B cell (primary cell): ENCODE measurements around the gene HPS4. TPM values are rescaled to one million over a fixed set of nuclear protein-coding genes. Genes with fewer than 3 reads are reported as not detected.
A peak's percentile ranks its signal among the peaks of the same experiment; 100 is the strongest.
"Not testable (repeated sequence)": the region's sequence is repeated elsewhere in the genome, so short reads cannot be mapped to it uniquely, and the experiment has no call there.

Experiments
- ATAC-seq: fragments of 200-7000 bp; cut with Tn5 transposase; one replicate; pipeline ENCODE4 v1.10.0; 2021; ENCODE audit warnings: low read depth, mild to moderate bottlenecking, moderate number of reproducible peaks, moderate library complexity
- CTCF ChIA-PET: fragments of 350-600 bp; sonication (Branson Sonifier 250); formaldehyde crosslinking; loops from one replicate; lab custom pipeline; 2021; ENCODE audit warnings: antibody characterized with exemption, inconsistent platforms; lab: Charles Lee
- POLR2A ChIA-PET: fragments of 350-600 bp; sonication (Branson Sonifier 250); formaldehyde crosslinking; loops from one replicate; lab custom pipeline; 2021; ENCODE audit warnings: antibody characterized with exemption; lab: Charles Lee
- DNase-seq: peaks from one replicate; pipeline ENCODE4 v3.0.0; 2013
- H2AFZ ChIP-seq: 2 replicates; pipeline ENCODE4 v1.6.1; 2012; ENCODE audit warnings: mild to moderate bottlenecking, low read depth, low read length; ENCODE audit not compliant: insufficient read depth, poor library complexity, severe bottlenecking
- H3K27ac ChIP-seq, 2 donors: 1 replicate in 1 of 2; 2 replicates in 1 of 2; pipeline ENCODE4 v1.5.1; 2012 to 2013; ENCODE audit warnings: low read length in 2 of 2, mild to moderate bottlenecking in 2 of 2, moderate library complexity in 1 of 2
- H3K27me3 ChIP-seq, 4 experiments: fragments of 200-600 bp in 1 of 4; sonication (generic) in 1 of 4; replicated peaks in 1 of 4; 1 replicate in 2 of 4; 2 replicates in 2 of 4; pipeline versions ENCODE4 v1.6.1 to v1.7.0; 2013 to 2016; ENCODE audit warnings: low read length in 3 of 4, mild to moderate bottlenecking in 2 of 4, mixed read lengths in 1 of 4, moderate library complexity in 1 of 4; ENCODE audit not compliant: insufficient read depth in 4 of 4, control insufficient read depth in 3 of 4; ENCODE audit errors: control extremely low read depth in 1 of 4
- H3K36me3 ChIP-seq, 2 experiments: replicated peaks in 1 of 2; 1 replicate in 1 of 2; 2 replicates in 1 of 2; pipeline versions ENCODE4 v1.6.1 to v1.7.1; 2013; ENCODE audit warnings: low read length in 1 of 2; ENCODE audit not compliant: insufficient read depth in 2 of 2, control insufficient read depth in 1 of 2; ENCODE audit errors: control extremely low read depth in 1 of 2, extremely low read depth in 1 of 2
- H3K4me1 ChIP-seq, 2 donors: fragments of 200-600 bp in 1 of 2; sonication (generic) in 1 of 2; 1 replicate in 1 of 2; 2 replicates in 1 of 2; pipeline versions ENCODE4 v1.5.1 to v1.6.1; 2013 to 2017; ENCODE audit warnings: low read length in 2 of 2; ENCODE audit not compliant: control insufficient read depth in 2 of 2, insufficient read depth in 2 of 2
- H3K4me2 ChIP-seq: replicated peaks from 2 replicates; pipeline ENCODE3; 2012; ENCODE audit warnings: mild to moderate bottlenecking, low read depth, low read length; ENCODE audit not compliant: poor library complexity, severe bottlenecking
- H3K4me3 ChIP-seq, 5 experiments: fragments of 200-600 bp in 1 of 5; sonication (generic) in 1 of 5; 1 replicate in 3 of 5; 2 replicates in 2 of 5; pipeline versions ENCODE4 v1.5.1 to v1.7.0; 2011 to 2016; ENCODE audit warnings: low read length in 4 of 5, mild to moderate bottlenecking in 4 of 5, low read depth in 2 of 5, control low read depth in 1 of 5, moderate library complexity in 1 of 5; ENCODE audit not compliant: insufficient read depth in 1 of 5; ENCODE audit errors: control extremely low read depth in 1 of 5, extremely low read depth in 1 of 5
- H3K79me2 ChIP-seq: fragments of 200-600 bp; sonication (generic); one replicate; pipeline ENCODE4 v1.6.0; 2016; ENCODE audit warnings: low read length; ENCODE audit not compliant: control insufficient read depth, insufficient read depth
- H3K9ac ChIP-seq: fragments of 200-600 bp; sonication (generic); 2 replicates; pipeline ENCODE4 v1.6.1; 2017; ENCODE audit warnings: mild to moderate bottlenecking, low read length, moderate library complexity
- H3K9me3 ChIP-seq, 3 donors: one replicate each; pipeline versions ENCODE4 v1.6.1 to v1.7.1; 2013; ENCODE audit warnings: low read length in 2 of 3; ENCODE audit not compliant: control insufficient read depth in 2 of 3, insufficient read depth in 1 of 3; ENCODE audit errors: control extremely low read depth in 1 of 3
- H4K20me1 ChIP-seq: 2 replicates; pipeline ENCODE4 v1.6.0; 2012; ENCODE audit warnings: mild to moderate bottlenecking, low read length; ENCODE audit not compliant: insufficient read depth, control insufficient read depth, poor library complexity, severe bottlenecking
- H3K27ac Mint-ChIP-seq: one replicate; pipeline ENCODE4 v1.8.0; 2021; ENCODE audit warnings: mixed read lengths
- H3K27me3 Mint-ChIP-seq: one replicate; pipeline ENCODE4 v1.8.0; 2021; ENCODE audit warnings: mixed read lengths
- H3K4me1 Mint-ChIP-seq: one replicate; pipeline ENCODE4 v1.8.0; 2021; ENCODE audit warnings: mixed read lengths
- H3K4me3 Mint-ChIP-seq: one replicate; pipeline ENCODE4 v1.8.0; 2021; ENCODE audit warnings: mixed read lengths
- H3K9me3 Mint-ChIP-seq: one replicate; pipeline ENCODE4 v1.8.0; 2022; ENCODE audit warnings: mixed read lengths; ENCODE audit not compliant: insufficient read depth
- EZH2 ChIP-seq: IDR thresholded peaks from 2 replicates; pipeline ENCODE4 v1.6.1; 2012; ENCODE audit warnings: borderline replicate concordance, low read depth, mild to moderate bottlenecking, moderate library complexity, low read length; ENCODE audit not compliant: insufficient read depth, poor library complexity, severe bottlenecking
- WGBS: methylation state at CpG from one replicate; pipeline ENCODE4 v1.1.5; 2013; ENCODE audit warnings: missing lambda C conversion rate; ENCODE audit not compliant: insufficient coverage; 5-methylcytosine and 5-hydroxymethylcytosine counted together
- intact Hi-C: fragments of 100-400 bp; cut with micrococcal nuclease; formaldehyde crosslinking; loops from one replicate; pipeline ENCODE4 v1.10.0; 2022
- polyA plus RNA-seq: library from polyadenylated mRNA; depleted of rRNA; stranded (reverse); fragments of >200 nt; gene quantifications from 2 replicates; pipeline ENCODE4 v1.2.3, GENCODE V29; 2012
- total RNA-seq, 2 donors: library from RNA; stranded (reverse); fragments of 120-200 nt in 1 of 2; gene quantifications; 1 replicate in 1 of 2; 2 replicates in 1 of 2; pipeline versions ENCODE4 v1.2.3 to v1.2.4, GENCODE V29; 2013 to 2022
- TF ChIP-seq, protein P1 (sequence below): fragments of 200-600 bp; IDR thresholded peaks from one replicate; pipeline ENCODE4 v1.8.0; 2022; ENCODE audit warnings: antibody characterized with exemption, mild to moderate bottlenecking

The HPS4 gene
- total and polyA plus RNA-seq, 2 donors (not counting 1 experiment from before 2014, with no cell fraction given) = 34.8 to 61.8 TPM

DNA sequence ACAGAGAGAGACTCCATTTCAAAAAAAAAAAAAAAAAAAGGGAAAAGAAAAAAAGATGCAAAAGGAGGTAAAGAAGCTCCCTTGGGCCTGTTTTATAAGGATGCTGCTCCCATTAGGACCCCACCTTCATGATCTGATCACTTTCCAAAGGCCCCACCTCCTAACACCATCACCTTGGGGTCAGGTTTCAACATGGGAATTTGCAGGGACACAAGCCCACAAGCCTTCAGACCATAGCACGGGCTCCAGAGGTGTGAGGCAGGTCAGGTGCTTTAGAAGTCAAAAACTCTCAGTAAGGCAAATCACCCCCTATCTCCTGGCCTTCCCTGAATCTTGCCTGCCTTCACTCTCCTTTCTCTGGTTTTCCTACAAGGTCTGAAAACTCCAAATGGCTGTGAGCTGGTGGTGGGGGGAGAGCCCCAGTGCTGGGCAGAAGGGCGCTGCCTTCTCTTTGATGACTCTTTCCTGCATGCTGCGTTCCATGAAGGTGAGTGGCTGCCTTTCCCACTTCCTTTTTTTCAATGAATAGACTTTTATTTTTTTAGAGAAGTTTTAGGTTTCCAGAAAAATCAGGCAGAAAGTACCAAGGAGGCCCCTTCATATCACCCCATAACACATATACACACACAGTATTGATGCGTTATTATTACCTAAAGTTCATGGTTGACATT lies 41.4 kb downstream of the HPS4 start:
- H4K20me1 ChIP-seq = peaks cover 11% of the 10 kb centered on the region
- H3K4me1 Mint-ChIP-seq = peaks cover 10% of the 10 kb centered on the region
- ATAC-seq (no peak), DNase-seq (no peak)
- H3K27ac Mint-ChIP-seq = peak overlapping the region; percentile 41
- ChIA-PET CTCF (interaction anchor here (0.9 to 1.0 kb wide), 2 partner anchors 18 to 47 kb away, joined by 3 read pairs; no protein-coding TSS in a partner anchor), POLR2A (interaction anchor here (0.6 kb wide), 1 partner anchor 369 kb away, joined by 6 read pairs; no protein-coding TSS in a partner anchor)
- no peaks in the 10 kb centered on the region for H3K27me3 ChIP-seq
- no peaks in the 10 kb centered on the region for H3K9me3 ChIP-seq
- peaks cover 35% of the 10 kb centered on the region for H3K79me2 ChIP-seq
- H3K36me3 ChIP-seq = peaks cover 2 to 29% of the 10 kb centered on the region in 2 experiments
- H3K9ac ChIP-seq = no peak overlapping the region
- intact Hi-C loops = no loop called here
- no peak overlapping the region for H3K4me2 ChIP-seq
- TF ChIP-seq, protein P1, sequence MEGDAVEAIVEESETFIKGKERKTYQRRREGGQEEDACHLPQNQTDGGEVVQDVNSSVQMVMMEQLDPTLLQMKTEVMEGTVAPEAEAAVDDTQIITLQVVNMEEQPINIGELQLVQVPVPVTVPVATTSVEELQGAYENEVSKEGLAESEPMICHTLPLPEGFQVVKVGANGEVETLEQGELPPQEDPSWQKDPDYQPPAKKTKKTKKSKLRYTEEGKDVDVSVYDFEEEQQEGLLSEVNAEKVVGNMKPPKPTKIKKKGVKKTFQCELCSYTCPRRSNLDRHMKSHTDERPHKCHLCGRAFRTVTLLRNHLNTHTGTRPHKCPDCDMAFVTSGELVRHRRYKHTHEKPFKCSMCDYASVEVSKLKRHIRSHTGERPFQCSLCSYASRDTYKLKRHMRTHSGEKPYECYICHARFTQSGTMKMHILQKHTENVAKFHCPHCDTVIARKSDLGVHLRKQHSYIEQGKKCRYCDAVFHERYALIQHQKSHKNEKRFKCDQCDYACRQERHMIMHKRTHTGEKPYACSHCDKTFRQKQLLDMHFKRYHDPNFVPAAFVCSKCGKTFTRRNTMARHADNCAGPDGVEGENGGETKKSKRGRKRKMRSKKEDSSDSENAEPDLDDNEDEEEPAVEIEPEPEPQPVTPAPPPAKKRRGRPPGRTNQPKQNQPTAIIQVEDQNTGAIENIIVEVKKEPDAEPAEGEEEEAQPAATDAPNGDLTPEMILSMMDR = no peak
- TF ChIP-seq EZH2 = no peak
- WGBS = 100% methylated on average over 1 of the region's 4 CpGs
- H3K9me3 Mint-ChIP-seq = no peaks in the 10 kb centered on the region
- no peak overlapping the region for H2AFZ ChIP-seq
- no peak overlapping the region for H3K4me3 Mint-ChIP-seq
- no peak overlapping the region for H3K27ac ChIP-seq
- no peaks in the 10 kb centered on the region for H3K27me3 Mint-ChIP-seq
- no peaks in the 10 kb centered on the region for H3K4me1 ChIP-seq
- H3K4me3 ChIP-seq = no peak overlapping the region

DNA sequence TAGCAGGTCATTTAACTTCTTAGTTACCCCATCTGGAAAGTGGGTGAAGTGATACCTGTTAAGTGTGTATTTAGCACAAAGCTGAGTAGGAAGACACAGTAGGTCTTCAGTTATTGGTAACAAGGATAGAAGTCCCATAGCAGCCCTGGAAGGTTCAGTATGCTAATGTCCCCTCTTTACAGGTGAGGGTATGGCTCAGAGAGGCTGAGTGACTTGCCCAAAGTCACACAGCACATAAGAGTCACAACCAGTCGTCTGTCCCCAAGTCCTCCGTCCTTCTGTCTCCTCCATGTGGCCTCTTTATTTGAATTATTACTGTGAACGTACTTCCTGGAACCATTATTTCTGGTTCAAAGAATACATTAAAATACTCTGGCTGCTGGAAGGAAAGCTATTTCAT lies 44.0 kb downstream of the HPS4 start:
- TF ChIP-seq, protein P1 = no peak
- TF ChIP-seq EZH2 = no peak
- H3K4me3 Mint-ChIP-seq = no peak overlapping the region
- Histone ChIP-seq H3K27me3 (no peaks in the 10 kb centered on the region), H3K9me3 (no peaks in the 10 kb centered on the region), H3K79me2 (peaks cover 62% of the 10 kb centered on the region), H3K27ac (no peak overlapping the region), H3K9ac (no peak overlapping the region), H3K36me3 (peaks cover 8 to 49% of the 10 kb centered on the region in 2 experiments), H3K4me2 (no peak overlapping the region), H2AFZ (no peak overlapping the region), H3K4me1 (peaks cover 0 to 3% of the 10 kb centered on the region in 2 donors), H4K20me1 (peaks cover 22% of the 10 kb centered on the region), H3K4me3 (no peak overlapping the region)
- H3K9me3 Mint-ChIP-seq = no peaks in the 10 kb centered on the region
- no peaks in the 10 kb centered on the region for H3K27me3 Mint-ChIP-seq
- CTCF ChIA-PET = no interaction called here
- H3K27ac Mint-ChIP-seq = no peak overlapping the region
- no CpG with 5 or more reads among the region's 3 CpGs for WGBS
- H3K4me1 Mint-ChIP-seq = peaks cover 26% of the 10 kb centered on the region
- POLR2A ChIA-PET = no interaction called here
- no peak for DNase-seq
- ATAC-seq = no peak
- intact Hi-C loops = no loop called here

DNA sequence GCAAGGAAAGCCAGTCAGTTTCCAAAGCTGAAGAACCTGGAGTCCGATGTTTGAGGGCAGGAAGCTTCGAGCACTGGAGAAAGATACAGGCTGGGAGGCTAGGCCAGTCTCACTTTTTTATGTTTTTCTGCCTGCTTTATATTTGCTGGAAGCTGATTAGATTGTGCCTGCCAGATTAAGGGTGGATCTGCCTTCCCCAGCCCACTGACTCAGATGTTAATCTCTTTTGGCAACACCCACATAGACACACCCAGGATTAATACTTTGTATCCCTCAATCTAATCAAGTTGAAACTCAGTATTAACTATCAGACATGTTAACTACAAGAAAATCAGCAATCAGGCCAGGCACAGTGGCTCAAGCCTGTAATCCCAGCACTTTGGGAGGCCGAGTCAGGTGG lies 44.8 kb downstream of the HPS4 start:
- ATAC-seq = not testable (repeated sequence)
- ChIA-PET POLR2A (interaction anchor here (0.6 kb wide), 1 partner anchor 9 kb away, joined by 10 read pairs; no protein-coding TSS in a partner anchor), CTCF (interaction anchor here (0.6 kb wide), 1 partner anchor 74 kb away, joined by 3 read pairs; no protein-coding TSS in a partner anchor)

More for the DNA sequence above, 44.8 kb downstream of the HPS4 start:
- DNase-seq, H3K4me1 ChIP-seq, H3K27me3 Mint-ChIP-seq, H3K27ac ChIP-seq, H3K27me3 ChIP-seq, H3K4me3 Mint-ChIP-seq, H3K9ac ChIP-seq, H3K4me2 ChIP-seq, intact Hi-C loops, H3K4me3 ChIP-seq, H3K9me3 ChIP-seq, H2AFZ ChIP-seq, H3K27ac Mint-ChIP-seq, H3K9me3 Mint-ChIP-seq: not testable (repeated sequence)
- peaks cover 27% of the 10 kb centered on the region for H3K4me1 Mint-ChIP-seq
- H3K79me2 ChIP-seq = peaks cover 69% of the 10 kb centered on the region
- 100% methylated on average over 3 of the region's 3 CpGs for WGBS
- H3K36me3 ChIP-seq = peaks cover 11 to 53% of the 10 kb centered on the region in 2 experiments
- H4K20me1 ChIP-seq = peaks cover 22% of the 10 kb centered on the region
